OCI-LY3 (cell line): ENCODE measurements around the gene ANKRD44.

ENCODE experiments used
- H2AFZ ChIP-seq: fragments of 200-600, 300-600 bp; shearing (Covaris generic); 2 replicates; pipeline ENCODE4 v1.6.0; 2014; ENCODE audit warnings: antibody characterized with exemption, low read depth, low read length
- H3K27ac ChIP-seq: fragments of 200-600, 300-600 bp; sonication (generic); 2 replicates; pipeline ENCODE4 v1.5.1; 2014; ENCODE audit warnings: mild to moderate bottlenecking, low read length, moderate library complexity, mixed read lengths
- H3K27me3 ChIP-seq: fragments of 200-600, 300-600 bp; sonication (generic); 2 replicates; pipeline ENCODE4 v1.6.1; 2014; ENCODE audit warnings: low read depth, low read length, mixed read lengths
- H3K36me3 ChIP-seq: fragments of 200-600, 300-600 bp; sonication (generic); replicated peaks from 2 replicates; pipeline ENCODE3; 2014; ENCODE audit warnings: low read depth, low read length, mixed read lengths
- H3K4me1 ChIP-seq: fragments of 300-600, 200-600 bp; sonication (generic); 2 replicates; pipeline ENCODE4 v1.6.1; 2014; ENCODE audit warnings: low read length, mixed read lengths
- H3K4me2 ChIP-seq: fragments of 200-600, 300-600 bp; sonication (generic); 2 replicates; pipeline ENCODE4 v1.6.1; 2014; ENCODE audit warnings: low read length, mixed read lengths
- H3K4me3 ChIP-seq: fragments of 300-600, 200-600 bp; sonication (generic); 2 replicates; pipeline ENCODE4 v1.5.1; 2014; ENCODE audit warnings: antibody characterized with exemption, mild to moderate bottlenecking, low read length, moderate library complexity
- H3K79me2 ChIP-seq: fragments of 300-600, 200-600 bp; shearing (Covaris generic); 2 replicates; pipeline ENCODE4 v1.6.1; 2014; ENCODE audit warnings: mild to moderate bottlenecking, low read length, mixed read lengths
- H3K9ac ChIP-seq: fragments of 300-600, 200-600 bp; shearing (Covaris generic); 2 replicates; pipeline ENCODE4 v1.6.0; 2014; ENCODE audit warnings: mild to moderate bottlenecking, low read length, moderate library complexity
- H3K9me3 ChIP-seq: fragments of 200-600, 300-600 bp; shearing (Covaris generic); 2 replicates; pipeline ENCODE4 v1.6.1; 2014; ENCODE audit warnings: low read length, mixed read lengths; ENCODE audit not compliant: insufficient read depth
- H4K20me1 ChIP-seq: fragments of 200-600, 300-600 bp; sonication (generic); 2 replicates; pipeline ENCODE4 v1.6.1; 2016; ENCODE audit warnings: low read length, mixed read lengths; ENCODE audit not compliant: insufficient read depth
- CTCF ChIP-seq: fragments of 200-600, 300-600 bp; sonication (generic); IDR thresholded peaks from 2 replicates; pipeline ENCODE4 v1.5.1; 2014; ENCODE audit warnings: antibody characterized with exemption, low read length, low read depth
- EZH2phosphoT487 ChIP-seq: fragments of 200-600 bp; shearing (Covaris generic); IDR thresholded peaks from 2 replicates; pipeline ENCODE4 v1.6.1; 2018; ENCODE audit warnings: antibody characterized with exemption, mixed run types, low read depth

Gene ANKRD44

GRCh38 chr2:197181491-197181890 is 129.1 kb downstream of the ANKRD44 start:
- Histone ChIP-seq H4K20me1 (no peaks in the 10 kb centered on the region), H3K4me1 (no peaks in the 10 kb centered on the region), H3K4me2 (no peak overlapping the region), H3K36me3 (peaks cover 4% of the 10 kb centered on the region), H3K27ac (no peak overlapping the region), H3K4me3 (no peak overlapping the region), H3K9ac (no peak overlapping the region), H3K9me3 (no peaks in the 10 kb centered on the region), H3K27me3 (no peaks in the 10 kb centered on the region), H3K79me2 (no peaks in the 10 kb centered on the region), H2AFZ (no peak overlapping the region)
- TF ChIP-seq CTCF (no peak), EZH2phosphoT487 (no peak)

GRCh38 chr2:197179744-197180498 is 130.7 kb downstream of the ANKRD44 start:
- H3K27me3 ChIP-seq: no peaks in the 10 kb centered on the region
- peaks cover 4% of the 10 kb centered on the region for H3K36me3 ChIP-seq
- no peaks in the 10 kb centered on the region for H3K9me3 ChIP-seq
- H2AFZ ChIP-seq: no peak overlapping the region
- H3K79me2 ChIP-seq: no peaks in the 10 kb centered on the region
- H3K9ac ChIP-seq: no peak overlapping the region
- no peaks in the 10 kb centered on the region for H4K20me1 ChIP-seq
- no peak overlapping the region for H3K4me2 ChIP-seq
- TF ChIP-seq CTCF (no peak), EZH2phosphoT487 (no peak)
- no peak overlapping the region for H3K27ac ChIP-seq
- no peak overlapping the region for H3K4me3 ChIP-seq
- H3K4me1 ChIP-seq: no peaks in the 10 kb centered on the region

GRCh38 chr2:197176522-197176921 is 134.1 kb downstream of the ANKRD44 start:
- Histone ChIP-seq H3K9ac (no peak overlapping the region), H3K9me3 (no peaks in the 10 kb centered on the region), H3K27ac (no peak overlapping the region), H3K27me3 (no peaks in the 10 kb centered on the region), H3K79me2 (no peaks in the 10 kb centered on the region), H3K4me1 (peaks cover 6% of the 10 kb centered on the region; the same call in 1 of the 2 replicates), H2AFZ (no peak overlapping the region), H3K36me3 (no peaks in the 10 kb centered on the region), H3K4me2 (no peak overlapping the region), H4K20me1 (no peaks in the 10 kb centered on the region), H3K4me3 (no peak overlapping the region)
- TF ChIP-seq EZH2phosphoT487: no peak
- TF ChIP-seq CTCF: no peak

- Histone ChIP-seq H3K9ac (no peak overlapping the region), H4K20me1 (no peaks in the 10 kb centered on the region), H3K4me3 (no peak overlapping the region), H3K79me2 (no peaks in the 10 kb centered on the region), H3K36me3 (no peaks in the 10 kb centered on the region), H2AFZ (no peak overlapping the region), H3K27me3 (no peaks in the 10 kb centered on the region), H3K9me3 (no peaks in the 10 kb centered on the region), H3K4me2 (no peak overlapping the region), H3K27ac (no peak overlapping the region), H3K4me1 (peaks cover 6% of the 10 kb centered on the region; the same call in 1 of the 2 replicates)
- TF ChIP-seq EZH2phosphoT487 (no peak), CTCF (no peak)
Measured at GRCh38 chr2:197174539-197175094, 136.0 kb downstream of the ANKRD44 start.
